ENCODE results near the gene GLI3.
A peak's percentile ranks its signal among the peaks of the same experiment; 100 is the strongest.

GLI3 gene

GRCh38 chr7:42033480-42033879 is 203.5 kb downstream of the GLI3 start:
- no peak for DNase-seq (ENCODE audit: low spot score)

- DNase-seq (ENCODE audit: low spot score), result no peak
Observed at GRCh38 chr7:42029405-42029804, 207.6 kb downstream of the GLI3 start.

GRCh38 chr7:42027521-42027920 is 209.5 kb downstream of the GLI3 start:
- no peak for DNase-seq (ENCODE audit: low spot score)

GRCh38 chr7:42026622-42027197 is 210.3 kb downstream of the GLI3 start:
- DNase-seq (ENCODE audit: low spot score), result no peak

- no peak for DNase-seq (ENCODE audit: low spot score)
Observed at GRCh38 chr7:42025635-42026375, 211.2 kb downstream of the GLI3 start.

GRCh38 chr7:42024537-42024936 is 212.5 kb downstream of the GLI3 start:
- DNase-seq (ENCODE audit: low spot score), result no peak

- no peak for DNase-seq (ENCODE audit: low spot score)
Observed at GRCh38 chr7:42023262-42023661, 213.7 kb downstream of the GLI3 start.

- no peak for DNase-seq (ENCODE audit: low spot score)
Observed at GRCh38 chr7:42022791-42023190, 214.2 kb downstream of the GLI3 start.

GRCh38 chr7:42022056-42022455 is 215.0 kb downstream of the GLI3 start:
- DNase-seq (ENCODE audit: low spot score), result no peak

- no peak for DNase-seq (ENCODE audit: low spot score)
Observed at GRCh38 chr7:42021631-42022030, 215.4 kb downstream of the GLI3 start.

- DNase-seq (ENCODE audit: low spot score), result no peak
Observed at GRCh38 chr7:42020061-42020460, 216.9 kb downstream of the GLI3 start.

- DNase-seq (ENCODE audit: low spot score), result no peak
Observed at GRCh38 chr7:42017349-42017986, 219.5 kb downstream of the GLI3 start.

GRCh38 chr7:42016517-42016916 is 220.5 kb downstream of the GLI3 start:
- DNase-seq (ENCODE audit: low spot score), result no peak

- DNase-seq (ENCODE audit: low spot score), result peak; percentile 26
Observed at GRCh38 chr7:42014625-42015618, 222.1 kb downstream of the GLI3 start.

GRCh38 chr7:42012786-42013360 is 224.1 kb downstream of the GLI3 start:
- no peak for DNase-seq (ENCODE audit: low spot score)

- DNase-seq (ENCODE audit: low spot score), result no peak
Observed at GRCh38 chr7:42012313-42012712, 224.7 kb downstream of the GLI3 start.

GRCh38 chr7:42011846-42012245 is 225.2 kb downstream of the GLI3 start:
- no peak for DNase-seq (ENCODE audit: low spot score)

GRCh38 chr7:42010751-42011150 is 226.3 kb downstream of the GLI3 start:
- DNase-seq (ENCODE audit: low spot score), result no peak

- no peak for DNase-seq (ENCODE audit: low spot score)
Observed at GRCh38 chr7:42006801-42007513, 230.1 kb downstream of the GLI3 start.

GRCh38 chr7:42002654-42003053 is 234.4 kb downstream of the GLI3 start:
- DNase-seq (ENCODE audit: low spot score), result no peak

GRCh38 chr7:41999736-42000283 is 237.2 kb downstream of the GLI3 start:
- no peak for DNase-seq (ENCODE audit: low spot score)

All from RKO (cell line).